Superior temporal gyrus (tissue), 1 donor: Measurements from ENCODE around the gene CECR2.

Experiments
- DNase-seq: peaks from one replicate; pipeline ENCODE4 v3.0.0-alpha.2; 2016; ENCODE audit errors: extremely low spot score

Gene CECR2

GRCh38 chr22:17368144-17368543 is 1.1 kb upstream of the CECR2 start:
- no peak for DNase-seq

- DNase-seq: peak; percentile 64
Measured at GRCh38 chr22:17368554-17369438, 464 bp upstream of the CECR2 start.

- DNase-seq: no peak
Measured at GRCh38 chr22:17370026-17370765, 936 bp downstream of the CECR2 start.

GRCh38 chr22:17370766-17371432 is 1.6 kb downstream of the CECR2 start:
- DNase-seq: peak; percentile 37

GRCh38 chr22:17371448-17371847 is 2.2 kb downstream of the CECR2 start:
- DNase-seq: no peak

GRCh38 chr22:17373855-17374254 is 4.6 kb downstream of the CECR2 start:
- DNase-seq: no peak

GRCh38 chr22:17375914-17376614 is 6.8 kb downstream of the CECR2 start:
- DNase-seq: no peak

GRCh38 chr22:17376950-17377349 is 7.7 kb downstream of the CECR2 start:
- DNase-seq: no peak

- no peak for DNase-seq
Measured at GRCh38 chr22:17379944-17380343, 10.7 kb downstream of the CECR2 start.

- no peak for DNase-seq
Measured at GRCh38 chr22:17380359-17381087, 11.3 kb downstream of the CECR2 start.

GRCh38 chr22:17381192-17381913 is 12.1 kb downstream of the CECR2 start:
- DNase-seq: no peak

- no peak for DNase-seq
Measured at GRCh38 chr22:17384612-17385330, 15.5 kb downstream of the CECR2 start.

GRCh38 chr22:17387356-17387755 is 18.1 kb downstream of the CECR2 start:
- no peak for DNase-seq

- no peak for DNase-seq
Measured at GRCh38 chr22:17388235-17388634, 19.0 kb downstream of the CECR2 start.

GRCh38 chr22:17390087-17390486 is 20.8 kb downstream of the CECR2 start:
- DNase-seq: no peak

- DNase-seq: no peak
Measured at GRCh38 chr22:17396516-17396915, 27.3 kb downstream of the CECR2 start.

- DNase-seq: no peak
Measured at GRCh38 chr22:17397756-17398547, 28.7 kb downstream of the CECR2 start.

GRCh38 chr22:17400305-17400704 is 31.0 kb downstream of the CECR2 start:
- DNase-seq: no peak

GRCh38 chr22:17401728-17402127 is 32.5 kb downstream of the CECR2 start:
- DNase-seq: no peak
